ENCODE results near the gene ACYP1. TPM values are rescaled to one million over a fixed set of nuclear protein-coding genes. Genes with fewer than 3 reads are reported as not detected.

The ACYP1 gene
- total RNA-seq, 1 experiment from 2014 or later, result 23.5 TPM

DNA sequence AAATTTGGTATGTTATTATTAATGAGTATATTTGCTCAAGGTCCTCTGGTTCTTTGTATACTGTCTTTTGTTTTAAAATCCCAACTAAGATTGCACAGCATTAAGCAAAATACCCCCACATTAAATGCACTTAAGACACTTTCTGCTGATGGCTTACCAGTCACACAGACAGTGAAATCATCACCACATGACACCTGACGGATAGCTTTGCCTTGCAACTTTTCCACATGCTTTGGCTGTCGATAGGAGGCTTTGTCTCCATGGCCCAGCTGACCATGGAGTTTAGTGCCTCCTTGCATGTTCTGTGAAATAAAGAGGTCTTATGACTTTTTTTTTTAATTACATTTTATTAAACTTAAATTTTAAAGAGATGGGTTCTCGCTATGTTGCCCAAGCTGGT lies 43.4 kb upstream of the ACYP1 start:
- POLR2A ChIA-PET (ENCODE audit: unreplicated experiment), result interaction anchor here (0.6 kb wide), 1 partner anchor 94 kb away, joined by 4 read pairs; no protein-coding TSS in a partner anchor
- intact Hi-C loops (cut with micrococcal nuclease), result no loop called here

DNA sequence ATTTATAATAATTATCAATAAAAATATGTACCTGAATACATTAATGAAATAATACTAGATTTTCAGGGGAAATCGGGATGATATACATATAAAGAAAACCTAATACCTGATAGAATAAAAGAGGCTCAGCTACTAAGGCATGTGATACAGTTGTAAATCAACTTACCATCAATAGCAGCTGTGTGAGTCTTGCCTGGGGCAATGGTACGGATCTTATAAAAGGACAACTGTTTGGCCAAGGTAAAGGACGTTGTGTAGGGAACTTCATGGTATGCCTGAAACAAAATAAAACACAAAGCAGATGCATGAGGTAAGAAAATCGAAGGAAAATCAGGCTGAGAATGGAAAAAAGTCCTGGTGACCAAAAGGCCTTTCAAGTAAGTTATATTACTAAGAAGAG lies 37.7 kb upstream of the ACYP1 start:
- no peak overlapping the region for H3K4me3 ChIP-seq (ENCODE audit: low read length)
- H2AFZ ChIP-seq (ENCODE audit: low read length), result no peak overlapping the region
- no peaks in the 10 kb centered on the region for H3K79me2 ChIP-seq (ENCODE audit: low read length)
- H3K27me3 ChIP-seq (ENCODE audit: low read length), result no peaks in the 10 kb centered on the region
- H3K9me2 ChIP-seq (replicated peaks; ENCODE audit: low read length), result no peaks in the 10 kb centered on the region
- intact Hi-C loops (cut with micrococcal nuclease), result no loop called here
- CTCF ChIA-PET, result no interaction called here
- no peak for TF ChIP-seq EZH2 (IDR thresholded peaks at IDR 0.05; ENCODE audit: low read length, unreplicated experiment)
- TF ChIP-seq, protein P1, sequence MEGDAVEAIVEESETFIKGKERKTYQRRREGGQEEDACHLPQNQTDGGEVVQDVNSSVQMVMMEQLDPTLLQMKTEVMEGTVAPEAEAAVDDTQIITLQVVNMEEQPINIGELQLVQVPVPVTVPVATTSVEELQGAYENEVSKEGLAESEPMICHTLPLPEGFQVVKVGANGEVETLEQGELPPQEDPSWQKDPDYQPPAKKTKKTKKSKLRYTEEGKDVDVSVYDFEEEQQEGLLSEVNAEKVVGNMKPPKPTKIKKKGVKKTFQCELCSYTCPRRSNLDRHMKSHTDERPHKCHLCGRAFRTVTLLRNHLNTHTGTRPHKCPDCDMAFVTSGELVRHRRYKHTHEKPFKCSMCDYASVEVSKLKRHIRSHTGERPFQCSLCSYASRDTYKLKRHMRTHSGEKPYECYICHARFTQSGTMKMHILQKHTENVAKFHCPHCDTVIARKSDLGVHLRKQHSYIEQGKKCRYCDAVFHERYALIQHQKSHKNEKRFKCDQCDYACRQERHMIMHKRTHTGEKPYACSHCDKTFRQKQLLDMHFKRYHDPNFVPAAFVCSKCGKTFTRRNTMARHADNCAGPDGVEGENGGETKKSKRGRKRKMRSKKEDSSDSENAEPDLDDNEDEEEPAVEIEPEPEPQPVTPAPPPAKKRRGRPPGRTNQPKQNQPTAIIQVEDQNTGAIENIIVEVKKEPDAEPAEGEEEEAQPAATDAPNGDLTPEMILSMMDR (conservative IDR thresholded peaks at IDR 0.05; ENCODE audit: low read depth, low read length), result no peak
- TF ChIP-seq EZH2phosphoT487 (IDR thresholded peaks at IDR 0.05; ENCODE audit: borderline replicate concordance, low read length), result no peak
- H3K36me3 ChIP-seq (ENCODE audit: low read depth, low read length), result no peaks in the 10 kb centered on the region
- BruUV-seq (replicated peaks), result no TSS peak
- H3F3A ChIP-seq (ENCODE audit: low read length, unreplicated experiment), result no peaks in the 10 kb centered on the region
- no peak overlapping the region for H3K4me2 ChIP-seq (ENCODE audit: low read length)
- no peak for DNase-seq
- H3K9ac ChIP-seq (ENCODE audit: low read length), result no peak overlapping the region
- ATAC-seq, result no peak
- no peaks in the 10 kb centered on the region for H3K4me1 ChIP-seq (ENCODE audit: insufficient read depth, low read length)
- POLR2A ChIA-PET (ENCODE audit: unreplicated experiment), result no interaction called here
- no peak overlapping the region for H3K27ac ChIP-seq (ENCODE audit: low read length)
- no peaks in the 10 kb centered on the region for H4K20me1 ChIP-seq (ENCODE audit: low read length)
- no peaks in the 10 kb centered on the region for H3K9me3 ChIP-seq (ENCODE audit: low read length)

More for the DNA sequence above, 43.4 kb upstream of the ACYP1 start:
- Histone ChIP-seq H3K9ac (ENCODE audit: low read length) (no peak overlapping the region), H3K9me2 (replicated peaks; ENCODE audit: low read length) (no peaks in the 10 kb centered on the region), H3K4me3 (ENCODE audit: low read length) (no peak overlapping the region), H2AFZ (ENCODE audit: low read length) (no peak overlapping the region), H3K4me1 (ENCODE audit: insufficient read depth, low read length) (no peaks in the 10 kb centered on the region), H3K36me3 (ENCODE audit: low read depth, low read length) (peaks cover 6% of the 10 kb centered on the region; the same call in 1 of the 2 replicates), H3K4me2 (ENCODE audit: low read length) (no peak overlapping the region), H4K20me1 (ENCODE audit: low read length) (no peaks in the 10 kb centered on the region), H3K9me3 (ENCODE audit: low read length) (no peaks in the 10 kb centered on the region), H3K27me3 (ENCODE audit: low read length) (no peaks in the 10 kb centered on the region), H3K27ac (ENCODE audit: low read length) (no peak overlapping the region), H3K79me2 (ENCODE audit: low read length) (no peaks in the 10 kb centered on the region), H3F3A (ENCODE audit: low read length, unreplicated experiment) (no peaks in the 10 kb centered on the region)
- ATAC-seq (no peak), DNase-seq (no peak)
- CTCF ChIA-PET, result no interaction called here
- BruUV-seq (replicated peaks), result no TSS peak
- TF ChIP-seq EZH2 (IDR thresholded peaks at IDR 0.05; ENCODE audit: low read length, unreplicated experiment) (no peak), EZH2phosphoT487 (IDR thresholded peaks at IDR 0.05; ENCODE audit: borderline replicate concordance, low read length) (no peak)
- TF ChIP-seq, protein P1 (conservative IDR thresholded peaks at IDR 0.05; ENCODE audit: low read depth, low read length), result no peak

DNA sequence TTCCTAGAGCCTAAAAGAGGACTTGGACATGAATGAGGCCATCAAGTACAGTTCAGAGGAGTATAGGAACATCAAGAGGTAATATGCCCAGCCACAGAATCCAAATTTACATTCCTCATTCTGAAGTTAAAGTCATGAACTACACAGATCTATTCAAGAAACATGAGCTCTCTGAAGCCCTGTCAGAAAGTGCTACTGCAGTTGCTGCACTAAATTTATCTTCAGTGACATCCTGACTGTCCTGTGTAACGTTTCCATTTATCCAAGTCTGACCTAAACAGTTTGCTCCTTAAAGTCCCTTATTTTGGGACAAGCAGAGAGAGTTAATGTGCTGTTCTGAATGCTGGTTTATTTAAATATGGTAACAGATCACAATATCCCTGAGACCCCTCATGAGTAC lies 34.9 kb upstream of the ACYP1 start:
- no TSS peak for BruUV-seq (replicated peaks)
- H4K20me1 ChIP-seq (ENCODE audit: low read length), result no peaks in the 10 kb centered on the region
- DNase-seq (no peak), ATAC-seq (no peak)
- no peak overlapping the region for H3K9ac ChIP-seq (ENCODE audit: low read length)
- CTCF ChIA-PET, result interaction anchor here (0.5 to 0.6 kb wide), 2 partner anchors 9 to 219 kb away, joined by 3 to 4 read pairs; no protein-coding TSS in a partner anchor
- H2AFZ ChIP-seq (ENCODE audit: low read length), result no peak overlapping the region
- H3F3A ChIP-seq (ENCODE audit: low read length, unreplicated experiment), result no peaks in the 10 kb centered on the region
- TF ChIP-seq EZH2 (IDR thresholded peaks at IDR 0.05; ENCODE audit: low read length, unreplicated experiment) (no peak), EZH2phosphoT487 (IDR thresholded peaks at IDR 0.05; ENCODE audit: borderline replicate concordance, low read length) (no peak)
- TF ChIP-seq, protein P1 (conservative IDR thresholded peaks at IDR 0.05; ENCODE audit: low read depth, low read length), result no peak
- H3K9me3 ChIP-seq (ENCODE audit: low read length), result no peaks in the 10 kb centered on the region
- no peaks in the 10 kb centered on the region for H3K79me2 ChIP-seq (ENCODE audit: low read length)
- intact Hi-C loops (cut with micrococcal nuclease), result no loop called here
- no peaks in the 10 kb centered on the region for H3K4me1 ChIP-seq (ENCODE audit: insufficient read depth, low read length)
- no peaks in the 10 kb centered on the region for H3K9me2 ChIP-seq (replicated peaks; ENCODE audit: low read length)
- peaks cover 4% of the 10 kb centered on the region; the same call in 1 of the 2 replicates for H3K36me3 ChIP-seq (ENCODE audit: low read depth, low read length)
- POLR2A ChIA-PET (ENCODE audit: unreplicated experiment), result no interaction called here
- no peak overlapping the region for H3K4me2 ChIP-seq (ENCODE audit: low read length)
- H3K4me3 ChIP-seq (ENCODE audit: low read length), result no peak overlapping the region
- H3K27me3 ChIP-seq (ENCODE audit: low read length), result no peaks in the 10 kb centered on the region
- H3K27ac ChIP-seq (ENCODE audit: low read length), result no peak overlapping the region
